Epithelial cell of esophagus (primary cell): ENCODE data around the gene TRERF1.

Source experiments
- DNase-seq: peaks from one replicate; pipeline ENCODE4 v3.0.0; 2010; ENCODE audit warnings: low read depth
- H3K4me3 ChIP-seq: 2 replicates; pipeline ENCODE4 v1.5.1; 2011; ENCODE audit warnings: mild to moderate bottlenecking, low read length, control low read depth
- CTCF ChIP-seq: IDR thresholded peaks from 2 replicates; pipeline ENCODE4 v1.5.1; 2011; ENCODE audit warnings: low read depth, mild to moderate bottlenecking, low read length, control low read depth, inconsistent platforms; ENCODE audit not compliant: insufficient read depth; ENCODE audit errors: missing control alignments

The TRERF1 gene

GRCh38 chr6:42387336-42387735 is 64.4 kb downstream of the TRERF1 start:
- DNase-seq: no peak
- no peak overlapping the region for H3K4me3 ChIP-seq
- TF ChIP-seq CTCF: no peak

- no peak overlapping the region for H3K4me3 ChIP-seq
- no peak for DNase-seq
- TF ChIP-seq CTCF: no peak
Observed at GRCh38 chr6:42385339-42385738, 66.4 kb downstream of the TRERF1 start.

GRCh38 chr6:42383421-42384205 is 68.1 kb downstream of the TRERF1 start:
- H3K4me3 ChIP-seq: no peak overlapping the region
- no peak for DNase-seq
- no peak for TF ChIP-seq CTCF

- DNase-seq: no peak
Observed at GRCh38 chr6:42381850-42382249, 69.9 kb downstream of the TRERF1 start.

GRCh38 chr6:42380228-42380979 is 71.3 kb downstream of the TRERF1 start:
- no peak overlapping the region for H3K4me3 ChIP-seq
- DNase-seq: no peak
- no peak for TF ChIP-seq CTCF

More at GRCh38 chr6:42381850-42382249, 69.9 kb downstream of the TRERF1 start:
- no peak for TF ChIP-seq CTCF
- no peak overlapping the region for H3K4me3 ChIP-seq

- no peak for TF ChIP-seq CTCF
- DNase-seq: no peak
- no peak overlapping the region for H3K4me3 ChIP-seq
Observed at GRCh38 chr6:42378536-42378935, 73.2 kb downstream of the TRERF1 start.
